Ishikawa (cell line): Measurements from ENCODE around the gene TNFRSF25.

Experiments
- CEBPB ChIP-seq: IDR thresholded peaks from 2 replicates; pipeline ENCODE4 v1.6.1; 2012
- CREB1 ChIP-seq: IDR thresholded peaks from 2 replicates; pipeline ENCODE4 v1.6.1; 2012; ENCODE audit warnings: low read depth
- EGR1 ChIP-seq: IDR thresholded peaks from 2 replicates; pipeline ENCODE4 v1.6.1; 2012
- EP300 ChIP-seq: IDR thresholded peaks from 2 replicates; pipeline ENCODE4 v1.6.1; 2012; ENCODE audit warnings: borderline replicate concordance
- FOXM1 ChIP-seq: IDR thresholded peaks from 2 replicates; pipeline ENCODE4 v1.6.1; 2012; ENCODE audit warnings: low read depth, borderline replicate concordance
- NFIC ChIP-seq: IDR thresholded peaks from 2 replicates; pipeline ENCODE4 v1.6.1; 2012
- RAD21 ChIP-seq: IDR thresholded peaks from 2 replicates; pipeline ENCODE4 v1.6.1; 2012; ENCODE audit warnings: low read depth
- TAF1 ChIP-seq: IDR thresholded peaks from 2 replicates; pipeline ENCODE4 v1.6.1; 2012; ENCODE audit warnings: low read depth, mild to moderate bottlenecking
- TCF12 ChIP-seq: IDR thresholded peaks from 2 replicates; pipeline ENCODE4 v1.6.1; 2012; ENCODE audit warnings: low read depth
- TEAD4 ChIP-seq: IDR thresholded peaks from 2 replicates; pipeline ENCODE4 v1.6.1; 2012
- YY1 ChIP-seq: IDR thresholded peaks from 2 replicates; pipeline ENCODE4 v1.6.1; 2012; ENCODE audit warnings: low read depth
- ZBTB7A ChIP-seq: IDR thresholded peaks from 2 replicates; pipeline ENCODE4 v1.6.1; 2012; ENCODE audit warnings: low read depth
- TF ChIP-seq, protein P1 (sequence below): IDR thresholded peaks from 2 replicates; pipeline ENCODE4 v1.6.1; 2012; ENCODE audit warnings: low read depth, mild to moderate bottlenecking
- TF ChIP-seq, protein P2 (sequence below): IDR thresholded peaks from 2 replicates; pipeline ENCODE4 v1.6.1; 2012
- TF ChIP-seq, protein P3 (sequence below): IDR thresholded peaks from 2 replicates; pipeline ENCODE4 v1.6.1; 2012

The TNFRSF25 gene

DNA sequence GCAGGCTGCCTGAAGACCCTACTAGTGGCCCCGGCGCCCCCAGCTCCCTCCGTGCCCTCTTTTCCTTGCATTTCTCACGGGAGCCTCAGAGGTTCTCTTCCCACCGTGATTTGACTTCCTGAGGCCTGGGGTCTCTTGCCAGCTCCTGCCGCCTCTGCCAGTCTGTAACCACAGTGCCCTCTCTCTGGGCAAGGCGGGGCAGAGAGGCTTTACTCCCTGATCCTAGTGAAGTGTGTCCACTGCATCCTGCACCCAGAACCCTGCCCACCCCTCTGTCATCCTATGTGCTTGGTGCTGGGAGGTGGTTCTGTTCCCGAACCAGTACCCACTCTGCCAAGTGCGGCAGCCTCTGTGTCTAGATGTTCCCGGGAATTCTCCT is 39.0 kb downstream of the TNFRSF25 start:
- TF ChIP-seq, protein P1, sequence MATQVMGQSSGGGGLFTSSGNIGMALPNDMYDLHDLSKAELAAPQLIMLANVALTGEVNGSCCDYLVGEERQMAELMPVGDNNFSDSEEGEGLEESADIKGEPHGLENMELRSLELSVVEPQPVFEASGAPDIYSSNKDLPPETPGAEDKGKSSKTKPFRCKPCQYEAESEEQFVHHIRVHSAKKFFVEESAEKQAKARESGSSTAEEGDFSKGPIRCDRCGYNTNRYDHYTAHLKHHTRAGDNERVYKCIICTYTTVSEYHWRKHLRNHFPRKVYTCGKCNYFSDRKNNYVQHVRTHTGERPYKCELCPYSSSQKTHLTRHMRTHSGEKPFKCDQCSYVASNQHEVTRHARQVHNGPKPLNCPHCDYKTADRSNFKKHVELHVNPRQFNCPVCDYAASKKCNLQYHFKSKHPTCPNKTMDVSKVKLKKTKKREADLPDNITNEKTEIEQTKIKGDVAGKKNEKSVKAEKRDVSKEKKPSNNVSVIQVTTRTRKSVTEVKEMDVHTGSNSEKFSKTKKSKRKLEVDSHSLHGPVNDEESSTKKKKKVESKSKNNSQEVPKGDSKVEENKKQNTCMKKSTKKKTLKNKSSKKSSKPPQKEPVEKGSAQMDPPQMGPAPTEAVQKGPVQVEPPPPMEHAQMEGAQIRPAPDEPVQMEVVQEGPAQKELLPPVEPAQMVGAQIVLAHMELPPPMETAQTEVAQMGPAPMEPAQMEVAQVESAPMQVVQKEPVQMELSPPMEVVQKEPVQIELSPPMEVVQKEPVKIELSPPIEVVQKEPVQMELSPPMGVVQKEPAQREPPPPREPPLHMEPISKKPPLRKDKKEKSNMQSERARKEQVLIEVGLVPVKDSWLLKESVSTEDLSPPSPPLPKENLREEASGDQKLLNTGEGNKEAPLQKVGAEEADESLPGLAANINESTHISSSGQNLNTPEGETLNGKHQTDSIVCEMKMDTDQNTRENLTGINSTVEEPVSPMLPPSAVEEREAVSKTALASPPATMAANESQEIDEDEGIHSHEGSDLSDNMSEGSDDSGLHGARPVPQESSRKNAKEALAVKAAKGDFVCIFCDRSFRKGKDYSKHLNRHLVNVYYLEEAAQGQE = no peak
- TF ChIP-seq CEBPB (no peak), ZBTB7A (no peak), TEAD4 (no peak)

DNA sequence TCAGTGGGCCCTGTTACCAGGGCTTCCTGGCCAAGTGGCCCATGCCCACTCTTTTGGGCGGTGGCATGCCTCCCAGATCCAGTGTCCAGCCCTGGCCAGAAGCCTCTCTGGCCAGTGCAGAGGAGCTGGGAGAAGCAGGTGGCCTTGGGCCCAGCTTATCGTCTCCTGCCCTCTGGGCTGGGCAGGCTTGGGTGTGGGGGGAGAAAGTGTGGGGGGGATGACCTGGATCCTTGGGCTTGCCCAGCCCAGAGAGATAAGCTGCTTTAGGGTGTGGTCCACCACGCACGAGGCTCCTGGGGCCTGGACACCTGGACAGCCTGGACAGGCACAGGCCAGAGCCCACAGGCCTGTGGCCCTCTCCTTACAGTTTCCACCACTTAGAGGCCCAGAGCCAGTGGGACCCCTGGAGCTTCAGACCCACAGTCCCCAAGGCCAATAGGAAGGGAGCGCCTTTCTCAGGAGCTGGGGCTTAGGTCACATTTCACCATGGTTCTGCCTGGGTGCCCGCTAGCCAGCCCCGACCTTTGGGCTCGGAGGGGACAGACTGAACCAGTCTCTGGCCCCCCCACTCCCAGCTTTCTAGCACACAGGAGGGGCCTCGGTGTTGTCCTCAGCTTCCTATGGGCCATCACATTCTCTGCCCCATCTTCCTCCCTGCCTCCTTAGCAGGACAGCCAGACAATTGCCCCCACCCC is 39.5 kb downstream of the TNFRSF25 start:
- TF ChIP-seq, protein P1 = no peak
- TF ChIP-seq, protein P2, sequence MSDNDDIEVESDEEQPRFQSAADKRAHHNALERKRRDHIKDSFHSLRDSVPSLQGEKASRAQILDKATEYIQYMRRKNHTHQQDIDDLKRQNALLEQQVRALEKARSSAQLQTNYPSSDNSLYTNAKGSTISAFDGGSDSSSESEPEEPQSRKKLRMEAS = 0 out of 2 replicates have a peak, but pooled peaks have one; percentile 33
- TF ChIP-seq EGR1 (no peak), YY1 (no peak), ZBTB7A (peak; percentile 50), EP300 (no peak), TAF1 (no peak)

DNA sequence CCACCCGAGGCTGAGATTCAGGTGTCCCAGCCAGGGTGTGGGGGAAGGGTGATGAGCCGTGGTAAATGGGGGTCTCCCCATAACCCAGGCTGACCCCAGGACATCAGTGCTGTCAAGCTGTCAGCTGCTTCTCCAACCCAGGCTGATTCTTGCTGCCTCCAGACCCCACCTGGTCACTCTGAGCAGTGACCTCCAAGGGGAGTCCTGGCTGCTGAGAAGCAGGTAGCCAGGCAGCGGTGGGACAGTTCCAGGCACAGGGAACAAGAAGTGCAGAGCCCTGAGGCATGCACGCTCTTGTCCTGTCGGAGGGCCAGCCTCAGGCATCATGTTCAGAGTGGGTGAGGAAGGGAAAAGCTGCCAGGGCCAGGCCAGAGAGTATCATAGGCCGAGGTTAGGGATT is 40.3 kb downstream of the TNFRSF25 start:
- TF ChIP-seq, protein P2 = no peak

DNA sequence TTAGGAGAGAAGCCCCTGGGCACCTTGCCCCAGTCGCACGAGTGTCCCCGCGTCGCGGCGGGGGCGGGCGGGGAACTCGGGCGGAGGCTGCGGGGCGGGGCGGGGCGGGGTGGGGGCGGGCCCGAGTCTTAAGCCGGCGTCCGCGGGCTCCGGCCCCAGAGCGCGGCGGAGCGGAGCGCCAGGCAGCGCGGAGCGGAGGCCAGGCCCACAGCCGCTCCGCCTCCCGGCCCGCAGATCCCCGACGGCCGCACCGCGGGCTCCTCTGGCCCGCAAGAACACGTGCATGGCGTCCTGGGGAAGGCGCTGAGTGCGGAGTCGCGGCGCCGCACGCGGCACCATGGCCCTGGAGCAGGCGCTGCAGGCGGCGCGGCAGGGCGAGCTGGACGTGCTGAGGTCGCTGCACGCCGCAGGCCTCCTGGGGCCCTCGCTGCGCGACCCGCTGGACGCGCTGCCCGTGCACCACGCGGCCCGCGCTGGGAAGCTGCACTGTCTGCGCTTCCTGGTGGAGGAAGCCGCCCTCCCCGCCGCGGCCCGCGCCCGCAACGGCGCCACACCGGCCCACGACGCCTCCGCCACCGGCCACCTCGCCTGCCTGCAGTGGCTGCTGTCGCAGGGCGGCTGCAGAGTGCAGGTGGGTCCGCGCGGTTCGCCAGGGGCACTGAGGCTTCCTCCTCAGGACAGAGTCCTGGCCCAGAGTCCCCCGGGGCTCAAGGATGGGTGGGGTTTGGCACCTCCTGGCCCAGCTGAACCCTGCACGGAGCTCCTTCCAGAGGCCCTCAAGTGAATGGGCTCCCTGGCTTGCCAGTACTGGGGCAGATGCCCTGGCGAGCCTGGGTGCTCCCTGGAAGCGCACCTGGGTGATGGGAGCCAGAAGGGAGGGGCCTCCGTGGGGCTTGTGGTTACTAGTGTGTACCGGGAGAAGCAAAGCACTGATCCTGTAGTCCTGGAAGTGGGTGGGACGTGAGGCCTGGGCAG is 41.1 kb downstream of the TNFRSF25 start, which contains the start of gene ESPN:
ESPN (plus strand) TSS at position 158 of the 975 bp plus-strand sequence; CDS start at position 338, 180 bp downstream.
- TF ChIP-seq, protein P1 = no peak
- TF ChIP-seq EP300 = no peak
- TF ChIP-seq YY1 = 0 out of 2 replicates have a peak, but pooled peaks have one; percentile 10
- TF ChIP-seq, protein P2 = peak; percentile 67; the same call in 1 of the 2 replicates
- TF ChIP-seq CEBPB = no peak
- TF ChIP-seq TEAD4 = no peak
- no peak for TF ChIP-seq TCF12
- TF ChIP-seq RAD21 = no peak
- TF ChIP-seq TAF1 = peak; percentile 80; the same call in 1 of the 2 replicates
- TF ChIP-seq FOXM1 = no peak
- TF ChIP-seq NFIC = peak; percentile 23; the same call in 1 of the 2 replicates
- TF ChIP-seq EGR1 = no peak; the same call in 1 of the 2 replicates
- no peak; the same call in 1 of the 2 replicates for TF ChIP-seq ZBTB7A
- TF ChIP-seq CREB1 = no peak
- TF ChIP-seq, protein P3, sequence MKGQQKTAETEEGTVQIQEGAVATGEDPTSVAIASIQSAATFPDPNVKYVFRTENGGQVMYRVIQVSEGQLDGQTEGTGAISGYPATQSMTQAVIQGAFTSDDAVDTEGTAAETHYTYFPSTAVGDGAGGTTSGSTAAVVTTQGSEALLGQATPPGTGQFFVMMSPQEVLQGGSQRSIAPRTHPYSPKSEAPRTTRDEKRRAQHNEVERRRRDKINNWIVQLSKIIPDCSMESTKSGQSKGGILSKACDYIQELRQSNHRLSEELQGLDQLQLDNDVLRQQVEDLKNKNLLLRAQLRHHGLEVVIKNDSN = no peak
